HCT116 (cell line): ENCODE data around the gene CDH4.

ENCODE experiments used
- CEBPB ChIP-seq: IDR thresholded peaks from 2 replicates; pipeline ENCODE4 v1.6.1; 2012; ENCODE audit warnings: low read depth
- TF ChIP-seq, protein P1 (sequence below), 3 experiments: fragments of 200-600 bp in 1 of 3; sonication (generic) in 1 of 3; IDR thresholded peaks in 2 of 3; conservative IDR thresholded peaks in 1 of 3; 2 replicates each; pipeline ENCODE4 v1.5.1; 2012 to 2017; ENCODE audit warnings: low read depth in 2 of 3, low read length in 2 of 3, antibody characterized with exemption in 1 of 3, borderline replicate concordance in 1 of 3, control low read depth in 1 of 3, mild to moderate bottlenecking in 1 of 3, mixed read lengths in 1 of 3, mixed run types in 1 of 3, moderate library complexity in 1 of 3; ENCODE audit not compliant: insufficient read depth in 1 of 3

DNA sequence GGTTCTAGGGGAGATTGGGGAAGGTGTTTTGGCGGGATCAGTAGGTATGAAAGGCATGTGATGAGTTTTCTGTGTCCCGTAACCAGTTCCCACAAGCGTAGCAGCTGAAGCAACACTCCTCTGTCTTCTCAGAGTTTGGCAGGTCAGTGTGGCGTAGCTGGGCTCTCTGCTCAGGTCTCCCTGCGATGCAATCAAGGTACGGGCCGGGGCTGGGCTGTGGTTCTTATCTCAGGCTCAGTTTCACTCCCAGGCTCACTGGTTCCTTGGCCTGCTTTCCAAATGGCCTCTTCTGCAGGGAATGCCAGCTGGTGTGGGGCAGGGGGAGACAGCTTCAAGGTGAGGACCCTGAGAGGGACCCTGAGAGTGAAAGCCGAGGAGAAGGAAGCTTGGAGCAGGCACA, 280.7 kb downstream of the CDH4 start:
- TF ChIP-seq, protein P1, sequence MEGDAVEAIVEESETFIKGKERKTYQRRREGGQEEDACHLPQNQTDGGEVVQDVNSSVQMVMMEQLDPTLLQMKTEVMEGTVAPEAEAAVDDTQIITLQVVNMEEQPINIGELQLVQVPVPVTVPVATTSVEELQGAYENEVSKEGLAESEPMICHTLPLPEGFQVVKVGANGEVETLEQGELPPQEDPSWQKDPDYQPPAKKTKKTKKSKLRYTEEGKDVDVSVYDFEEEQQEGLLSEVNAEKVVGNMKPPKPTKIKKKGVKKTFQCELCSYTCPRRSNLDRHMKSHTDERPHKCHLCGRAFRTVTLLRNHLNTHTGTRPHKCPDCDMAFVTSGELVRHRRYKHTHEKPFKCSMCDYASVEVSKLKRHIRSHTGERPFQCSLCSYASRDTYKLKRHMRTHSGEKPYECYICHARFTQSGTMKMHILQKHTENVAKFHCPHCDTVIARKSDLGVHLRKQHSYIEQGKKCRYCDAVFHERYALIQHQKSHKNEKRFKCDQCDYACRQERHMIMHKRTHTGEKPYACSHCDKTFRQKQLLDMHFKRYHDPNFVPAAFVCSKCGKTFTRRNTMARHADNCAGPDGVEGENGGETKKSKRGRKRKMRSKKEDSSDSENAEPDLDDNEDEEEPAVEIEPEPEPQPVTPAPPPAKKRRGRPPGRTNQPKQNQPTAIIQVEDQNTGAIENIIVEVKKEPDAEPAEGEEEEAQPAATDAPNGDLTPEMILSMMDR (IDR thresholded peaks at IDR 0.05 in 2 of 3, conservative IDR thresholded peaks at IDR 0.05 in 1 of 3; ENCODE audit: borderline replicate concordance in 1 of 3, insufficient read depth in 1 of 3, low read depth in 2 of 3, low read length in 2 of 3): no peak
- TF ChIP-seq CEBPB: no peak
